Medulla oblongata (tissue), 1 donor: ENCODE measurements around the gene FXYD6.

Experiments used
- DNase-seq: peaks from one replicate; pipeline ENCODE4 v3.0.0-alpha.2; 2015; ENCODE audit errors: extremely low spot score

The FXYD6 gene

GRCh38 chr11:117887431-117888138 is 11.1 kb upstream of the FXYD6 start:
- no peak for DNase-seq

- DNase-seq: no peak
Measured at GRCh38 chr11:117885777-117886176, 9.3 kb upstream of the FXYD6 start.

GRCh38 chr11:117884994-117885393 is 8.5 kb upstream of the FXYD6 start:
- no peak for DNase-seq

GRCh38 chr11:117883063-117883462 is 6.6 kb upstream of the FXYD6 start:
- no peak for DNase-seq

GRCh38 chr11:117882311-117882905 is 6.0 kb upstream of the FXYD6 start:
- DNase-seq: no peak

GRCh38 chr11:117881217-117881616 is 4.8 kb upstream of the FXYD6 start:
- no peak for DNase-seq

- DNase-seq: no peak
Measured at GRCh38 chr11:117879516-117880480, 3.3 kb upstream of the FXYD6 start.

- no peak for DNase-seq
Measured at GRCh38 chr11:117878939-117879475, 2.5 kb upstream of the FXYD6 start.

GRCh38 chr11:117878314-117878938 is 2.0 kb upstream of the FXYD6 start:
- DNase-seq: no peak

GRCh38 chr11:117877120-117877784 is 794 bp upstream of the FXYD6 start:
- DNase-seq: no peak

- no peak for DNase-seq
Measured at GRCh38 chr11:117876059-117876340, 458 bp downstream of the FXYD6 start.

GRCh38 chr11:117875382-117876058 is 938 bp downstream of the FXYD6 start:
- no peak for DNase-seq

- DNase-seq: no peak
Measured at GRCh38 chr11:117874910-117875381, 1.5 kb downstream of the FXYD6 start.

GRCh38 chr11:117874253-117874909 is 2.1 kb downstream of the FXYD6 start:
- no peak for DNase-seq

- DNase-seq: no peak
Measured at GRCh38 chr11:117873828-117874125, 2.7 kb downstream of the FXYD6 start.

- DNase-seq: no peak
Measured at GRCh38 chr11:117872975-117873827, 3.3 kb downstream of the FXYD6 start.

- DNase-seq: no peak
Measured at GRCh38 chr11:117872420-117872961, 4.0 kb downstream of the FXYD6 start.

- DNase-seq: no peak
Measured at GRCh38 chr11:117871784-117872183, 4.7 kb downstream of the FXYD6 start.

GRCh38 chr11:117871160-117871559 is 5.3 kb downstream of the FXYD6 start:
- DNase-seq: no peak
